ENCODE data around the gene DAGLB. TPM values are rescaled to one million over a fixed set of nuclear protein-coding genes. Genes with fewer than 3 reads are reported as not detected.

Gene DAGLB
- total RNA-seq, 1 experiment from 2014 or later: 23.4 TPM

- no peak for TF ChIP-seq EZH2phosphoT487 (IDR thresholded peaks at IDR 0.05; ENCODE audit: borderline replicate concordance, low read length)
- no peak overlapping the region for H3K27ac ChIP-seq (ENCODE audit: low read length)
- H3K9me2 ChIP-seq (replicated peaks; ENCODE audit: low read length): no peaks in the 10 kb centered on the region
- no peaks in the 10 kb centered on the region for H4K20me1 ChIP-seq (ENCODE audit: low read length)
- peaks cover 12% of the 10 kb centered on the region; the same call in 1 of the 2 replicates for H3K36me3 ChIP-seq (ENCODE audit: low read depth, low read length)
- no peak overlapping the region for H3K9ac ChIP-seq (ENCODE audit: low read length)
- ATAC-seq (no peak), DNase-seq (no peak)
- no TSS peak for BruUV-seq (replicated peaks)
- H3F3A ChIP-seq (ENCODE audit: low read length, unreplicated experiment): no peaks in the 10 kb centered on the region
- no peak overlapping the region for H3K4me2 ChIP-seq (ENCODE audit: low read length)
- POLR2A ChIA-PET (ENCODE audit: unreplicated experiment): no interaction called here
- H3K79me2 ChIP-seq (ENCODE audit: low read length): no peaks in the 10 kb centered on the region
- no peak overlapping the region for H3K4me3 ChIP-seq (ENCODE audit: low read length)
- H3K4me1 ChIP-seq (ENCODE audit: insufficient read depth, low read length): no peaks in the 10 kb centered on the region; the same call in 1 of the 2 replicates
- no peak overlapping the region for H2AFZ ChIP-seq (ENCODE audit: low read length)
- CTCF ChIA-PET: no interaction called here
- no peaks in the 10 kb centered on the region for H3K27me3 ChIP-seq (ENCODE audit: low read length)
- intact Hi-C loops (cut with micrococcal nuclease): no loop called here
- H3K9me3 ChIP-seq (ENCODE audit: low read length): no peaks in the 10 kb centered on the region
These were observed 25.7 kb downstream of the DAGLB start for GRCh38 chr7:6422095-6422494.

GRCh38 chr7:6420680-6421079, 27.1 kb downstream of the DAGLB start:
- Histone ChIP-seq H3K4me3 (ENCODE audit: low read length) (no peak overlapping the region), H3K36me3 (ENCODE audit: low read depth, low read length) (peaks cover 14% of the 10 kb centered on the region), H3K9me2 (replicated peaks; ENCODE audit: low read length) (no peaks in the 10 kb centered on the region), H3K9me3 (ENCODE audit: low read length) (no peaks in the 10 kb centered on the region), H3K4me1 (ENCODE audit: insufficient read depth, low read length) (peaks cover 3% of the 10 kb centered on the region; the same call in 1 of the 2 replicates), H4K20me1 (ENCODE audit: low read length) (no peaks in the 10 kb centered on the region), H3F3A (ENCODE audit: low read length, unreplicated experiment) (no peaks in the 10 kb centered on the region), H3K27me3 (ENCODE audit: low read length) (no peaks in the 10 kb centered on the region), H2AFZ (ENCODE audit: low read length) (no peak overlapping the region), H3K4me2 (ENCODE audit: low read length) (no peak overlapping the region), H3K9ac (ENCODE audit: low read length) (no peak overlapping the region), H3K79me2 (ENCODE audit: low read length) (no peaks in the 10 kb centered on the region), H3K27ac (ENCODE audit: low read length) (no peak overlapping the region)
- BruUV-seq (replicated peaks): no TSS peak
- intact Hi-C loops (cut with micrococcal nuclease): no loop called here
- POLR2A ChIA-PET (ENCODE audit: unreplicated experiment): interaction anchor here (0.6 kb wide), 1 partner anchor 35 kb away, joined by 3 read pairs; no protein-coding TSS in a partner anchor
- ATAC-seq (no peak), DNase-seq (no peak)
- TF ChIP-seq CTCF (conservative IDR thresholded peaks at IDR 0.05; ENCODE audit: low read depth, low read length) (no peak), EZH2 (IDR thresholded peaks at IDR 0.05; ENCODE audit: low read length, unreplicated experiment) (no peak), EZH2phosphoT487 (IDR thresholded peaks at IDR 0.05; ENCODE audit: borderline replicate concordance, low read length) (no peak)
- CTCF ChIA-PET: no interaction called here

- no peaks in the 10 kb centered on the region for H4K20me1 ChIP-seq (ENCODE audit: low read length)
- H3K4me3 ChIP-seq (ENCODE audit: low read length): no peak overlapping the region
- no TSS peak for BruUV-seq (replicated peaks)
- ATAC-seq (peak; percentile 62), DNase-seq (no peak)
- no peak for TF ChIP-seq EZH2 (IDR thresholded peaks at IDR 0.05; ENCODE audit: low read length, unreplicated experiment)
- TF ChIP-seq EZH2phosphoT487 (IDR thresholded peaks at IDR 0.05; ENCODE audit: borderline replicate concordance, low read length): no peak
- no peak for TF ChIP-seq CTCF (conservative IDR thresholded peaks at IDR 0.05; ENCODE audit: low read depth, low read length)
- H3K79me2 ChIP-seq (ENCODE audit: low read length): no peaks in the 10 kb centered on the region
- H3K9me3 ChIP-seq (ENCODE audit: low read length): no peaks in the 10 kb centered on the region
- no peak overlapping the region for H3K9ac ChIP-seq (ENCODE audit: low read length)
- intact Hi-C loops (cut with micrococcal nuclease): no loop called here
- POLR2A ChIA-PET (ENCODE audit: unreplicated experiment): no interaction called here
- H3K27me3 ChIP-seq (ENCODE audit: low read length): no peaks in the 10 kb centered on the region
- no peak overlapping the region for H3K27ac ChIP-seq (ENCODE audit: low read length)
- peaks cover 3% of the 10 kb centered on the region; the same call in 1 of the 2 replicates for H3K4me1 ChIP-seq (ENCODE audit: insufficient read depth, low read length)
- CTCF ChIA-PET: no interaction called here
- no peaks in the 10 kb centered on the region for H3F3A ChIP-seq (ENCODE audit: low read length, unreplicated experiment)
- peaks cover 18% of the 10 kb centered on the region for H3K36me3 ChIP-seq (ENCODE audit: low read depth, low read length)
- no peak overlapping the region for H2AFZ ChIP-seq (ENCODE audit: low read length)
- no peaks in the 10 kb centered on the region for H3K9me2 ChIP-seq (replicated peaks; ENCODE audit: low read length)
- H3K4me2 ChIP-seq (ENCODE audit: low read length): no peak overlapping the region
These were observed 28.4 kb downstream of the DAGLB start for GRCh38 chr7:6419310-6419773.

Measured in PC-3 (cell line).